IMR-90 (cell line): ENCODE results near the gene IGLL5. TPM values are rescaled to one million over a fixed set of nuclear protein-coding genes. Genes with fewer than 3 reads are reported as not detected.

Experiments
- ATAC-seq: fragments of 200-7000 bp; cut with Tn5 transposase; 2 replicates; pipeline ENCODE4 v1.9.1; 2020; ENCODE audit warnings: low read depth, mild to moderate bottlenecking, moderate library complexity
- BruUV-seq: library from RNA; stranded (reverse); fragments of 400-500 nt; replicated peaks from 2 replicates; lab custom pipeline; 2021; lab: Mats Ljungman, UMichigan
- CTCF ChIA-PET: fragments of 300-600 bp; formaldehyde crosslinking; extraction: SDS; loops from one replicate; lab custom pipeline; 2021; ENCODE audit warnings: antibody characterized with exemption; lab: Yijun Ruan, JAX
- POLR2A ChIA-PET: fragments of 300-600 bp; sonication (Branson Sonifier 250); formaldehyde crosslinking; loops from one replicate; lab custom pipeline; 2022; ENCODE audit warnings: antibody characterized with exemption; ENCODE audit not compliant: unreplicated experiment; lab: Charles Lee
- DNase-seq: peaks from one replicate; pipeline ENCODE4 v3.0.0; 2013
- H2AFZ ChIP-seq: replicated peaks from 2 replicates; pipeline ENCODE3; 2013; ENCODE audit warnings: low read length, mild to moderate bottlenecking; ENCODE audit not compliant: poor library complexity
- H2AK5ac ChIP-seq: 2 replicates; pipeline ENCODE4 v1.6.1; 2013; ENCODE audit warnings: low read depth, low read length, inconsistent platforms
- H2AK9ac ChIP-seq: replicated peaks from 2 replicates; pipeline ENCODE3; 2013; ENCODE audit warnings: mild to moderate bottlenecking, low read depth, low read length, moderate library complexity; ENCODE audit not compliant: poor library complexity
- H2BK120ac ChIP-seq: 2 replicates; pipeline ENCODE4 v1.6.1; 2013; ENCODE audit warnings: low read depth, low read length, inconsistent platforms
- H2BK15ac ChIP-seq: 3 replicates; pipeline ENCODE4 v1.6.1; 2013; ENCODE audit warnings: low read depth, low read length, inconsistent platforms
- H2BK20ac ChIP-seq: 2 replicates; pipeline ENCODE4 v1.6.1; 2013; ENCODE audit warnings: low read depth, mild to moderate bottlenecking, inconsistent platforms, low read length, moderate library complexity
- H2BK5ac ChIP-seq: 2 replicates; pipeline ENCODE4 v1.6.1; 2013; ENCODE audit warnings: mild to moderate bottlenecking, low read depth, low read length, inconsistent platforms; ENCODE audit not compliant: poor library complexity, severe bottlenecking
- H3K14ac ChIP-seq: replicated peaks from 2 replicates; pipeline ENCODE4 v1.6.1; 2013; ENCODE audit warnings: low read depth, low read length, inconsistent platforms
- H3K18ac ChIP-seq: 2 replicates; pipeline ENCODE4 v1.6.1; 2013; ENCODE audit warnings: low read depth, low read length, control low read depth
- H3K23ac ChIP-seq: 2 replicates; pipeline ENCODE4 v1.6.1; 2013; ENCODE audit warnings: low read depth, low read length, inconsistent platforms
- H3K27ac ChIP-seq: 2 replicates; pipeline ENCODE4 v1.5.1; 2013; ENCODE audit warnings: mild to moderate bottlenecking, control low read depth, low read length; ENCODE audit not compliant: insufficient read depth
- H3K27me3 ChIP-seq: 2 replicates; pipeline ENCODE4 v1.6.1; 2013; ENCODE audit warnings: low read length; ENCODE audit not compliant: control insufficient read depth, insufficient read depth
- H3K36me3 ChIP-seq: 2 replicates; pipeline ENCODE4 v1.6.1; 2013; ENCODE audit warnings: low read length, mixed read lengths; ENCODE audit not compliant: control insufficient read depth, insufficient read depth
- H3K4ac ChIP-seq: 2 replicates; pipeline ENCODE4 v1.6.1; 2013; ENCODE audit warnings: low read depth, low read length, inconsistent platforms
- H3K4me1 ChIP-seq: 2 replicates; pipeline ENCODE4 v1.6.1; 2013; ENCODE audit warnings: low read length, mixed read lengths; ENCODE audit not compliant: control insufficient read depth, insufficient read depth
- H3K4me2 ChIP-seq: 2 replicates; pipeline ENCODE4 v1.6.1; 2013; ENCODE audit warnings: low read depth, mild to moderate bottlenecking, control low read depth, low read length, moderate library complexity
- H3K4me3 ChIP-seq: 2 replicates; pipeline ENCODE4 v1.5.1; 2013; ENCODE audit warnings: low read depth, mild to moderate bottlenecking, control low read depth, low read length, moderate library complexity; ENCODE audit not compliant: insufficient read depth
- H3K56ac ChIP-seq: 2 replicates; pipeline ENCODE4 v1.6.1; 2013; ENCODE audit warnings: low read length, inconsistent platforms; ENCODE audit not compliant: insufficient read depth; ENCODE audit errors: extremely low read depth
- H3K79me1 ChIP-seq, 2 experiments: 2 replicates each; pipeline ENCODE4 v1.6.1; 2013; ENCODE audit warnings: low read length in 2 of 2, inconsistent platforms in 1 of 2, low read depth in 1 of 2
- H3K9ac ChIP-seq: 2 replicates; pipeline ENCODE4 v1.6.1; 2013; ENCODE audit warnings: low read depth, low read length, control low read depth
- H3K9me1 ChIP-seq: 2 replicates; pipeline ENCODE4 v1.6.1; 2013; ENCODE audit warnings: low read length, inconsistent platforms; ENCODE audit not compliant: insufficient read depth
- H3K9me3 ChIP-seq: 2 replicates; pipeline ENCODE4 v1.6.1; 2013; ENCODE audit warnings: low read length; ENCODE audit not compliant: control insufficient read depth, insufficient read depth
- H4K20me1 ChIP-seq: 2 replicates; pipeline ENCODE4 v1.6.1; 2013; ENCODE audit warnings: low read length, inconsistent platforms; ENCODE audit not compliant: insufficient read depth
- H4K5ac ChIP-seq: 2 replicates; pipeline ENCODE4 v1.6.1; 2013; ENCODE audit warnings: mild to moderate bottlenecking, low read depth, low read length, control low read depth
- H4K8ac ChIP-seq, 2 experiments: 2 replicates each; pipeline ENCODE4 v1.6.1; 2013; ENCODE audit warnings: low read depth in 2 of 2, low read length in 2 of 2, control low read depth in 1 of 2, inconsistent platforms in 1 of 2
- H4K91ac ChIP-seq: 2 replicates; pipeline ENCODE4 v1.6.1; 2013; ENCODE audit warnings: low read depth, low read length, inconsistent platforms; ENCODE audit not compliant: insufficient read depth
- BHLHE40 ChIP-seq: fragments of 150-350 bp; IDR thresholded peaks from 2 replicates; pipeline ENCODE4 v1.6.1; 2016; ENCODE audit warnings: mild to moderate bottlenecking, low read depth, low read length
- CEBPB ChIP-seq: IDR thresholded peaks from 2 replicates; pipeline ENCODE4 v1.6.1; 2012; ENCODE audit warnings: low read depth, low read length, improper control_type of control experiment
- CHD1 ChIP-seq: IDR thresholded peaks from 2 replicates; pipeline ENCODE4 v1.6.1; 2012; ENCODE audit warnings: low read depth, low read length, improper control_type of control experiment
- FOS ChIP-seq: fragments of 150-350 bp; IDR thresholded peaks from 2 replicates; pipeline ENCODE4 v1.6.1; 2016; ENCODE audit warnings: low read depth, low read length
- MAFK ChIP-seq: IDR thresholded peaks from 2 replicates; pipeline ENCODE4 v1.6.1; 2012; ENCODE audit warnings: low read depth, low read length, improper control_type of control experiment
- MAZ ChIP-seq: IDR thresholded peaks from 2 replicates; pipeline ENCODE4 v1.6.1; 2012; ENCODE audit warnings: low read depth, mild to moderate bottlenecking, low read length, improper control_type of control experiment, moderate library complexity, borderline replicate concordance
- MXI1 ChIP-seq: IDR thresholded peaks from 2 replicates; pipeline ENCODE4 v1.6.1; 2012; ENCODE audit warnings: low read depth, mild to moderate bottlenecking, low read length, moderate library complexity, borderline replicate concordance
- NFE2L2 ChIP-seq: fragments of 150-350 bp; IDR thresholded peaks from 2 replicates; pipeline ENCODE4 v1.6.1; 2016; ENCODE audit warnings: low read depth, mild to moderate bottlenecking, low read length
- POLR2A ChIP-seq: IDR thresholded peaks from 2 replicates; pipeline ENCODE4 v1.6.1; 2012; ENCODE audit warnings: mild to moderate bottlenecking, low read depth, low read length
- RAD21 ChIP-seq: IDR thresholded peaks from 2 replicates; pipeline ENCODE4 v1.6.1; 2012; ENCODE audit warnings: low read length, improper control_type of control experiment
- RCOR1 ChIP-seq: IDR thresholded peaks from 2 replicates; pipeline ENCODE4 v1.6.1; 2012; ENCODE audit warnings: mild to moderate bottlenecking, low read length, improper control_type of control experiment; ENCODE audit not compliant: insufficient replicate concordance
- RFX5 ChIP-seq: IDR thresholded peaks from 2 replicates; pipeline ENCODE4 v1.8.0; 2012; ENCODE audit warnings: low read depth, mild to moderate bottlenecking, low read length, moderate library complexity
- WGBS, 2 experiments: methylation state at CpG; one replicate each; pipeline versions ENCODE4 v1.1.5 to v1.1.7; 2013; ENCODE audit warnings: missing lambda C conversion rate in 2 of 2; ENCODE audit not compliant: insufficient read length in 1 of 2; ENCODE audit errors: extremely low coverage in 2 of 2; 5-methylcytosine and 5-hydroxymethylcytosine counted together
- dilution Hi-C: fragments of 300-500 bp; cut with HindIII; formaldehyde crosslinking; loops from one replicate; pipeline ENCODE4 v1.14.3; 2018; ENCODE audit warnings: low sequenced_read_pairs; ENCODE audit not compliant: unreplicated experiment
- in situ Hi-C: fragments of 300-500 bp; cut with MboI; formaldehyde crosslinking; loops from 3 replicates; pipeline ENCODE4 v1.14.3; 2019; ENCODE audit warnings: low sequenced_read_pairs, inconsistent platforms, mixed read lengths
- intact Hi-C: fragments of 100-400 bp; cut with micrococcal nuclease; formaldehyde crosslinking; loops from 2 replicates; pipeline ENCODE4 v1.10.0; 2022
- polyA plus RNA-seq, 3 experiments: library from polyadenylated mRNA; depleted of rRNA; stranded (reverse); fragments of >200 nt; gene quantifications; 2 replicates each; pipeline ENCODE4 v1.2.3, GENCODE V29; 2012; ENCODE audit warnings: low replicate concordance in 1 of 3
- total RNA-seq: library from RNA; depleted of rRNA; stranded (reverse); fragments of >200 nt; gene quantifications from 2 replicates; pipeline ENCODE4 v1.2.3, GENCODE V29; 2012
- TF ChIP-seq, protein P1 (sequence below): fragments of 150-350 bp; IDR thresholded peaks from 2 replicates; pipeline ENCODE4 v1.6.1; 2016; ENCODE audit warnings: low read depth, mild to moderate bottlenecking, low read length, moderate library complexity, borderline replicate concordance
- TF ChIP-seq, protein P2 (sequence below): conservative IDR thresholded peaks from 2 replicates; pipeline ENCODE4 v1.5.1; 2012; ENCODE audit warnings: mild to moderate bottlenecking, low read depth, low read length, improper control_type of control experiment
- TF ChIP-seq, protein P3 (sequence below): fragments of 150-350 bp; IDR thresholded peaks from 2 replicates; pipeline ENCODE4 v1.6.1; 2017; ENCODE audit warnings: mild to moderate bottlenecking, antibody characterized with exemption, low read length, low read depth

The IGLL5 gene
- total and polyA plus RNA-seq, 2 of the 4 experiments (the other 2 are of a cell fraction) = not detected

DNA sequence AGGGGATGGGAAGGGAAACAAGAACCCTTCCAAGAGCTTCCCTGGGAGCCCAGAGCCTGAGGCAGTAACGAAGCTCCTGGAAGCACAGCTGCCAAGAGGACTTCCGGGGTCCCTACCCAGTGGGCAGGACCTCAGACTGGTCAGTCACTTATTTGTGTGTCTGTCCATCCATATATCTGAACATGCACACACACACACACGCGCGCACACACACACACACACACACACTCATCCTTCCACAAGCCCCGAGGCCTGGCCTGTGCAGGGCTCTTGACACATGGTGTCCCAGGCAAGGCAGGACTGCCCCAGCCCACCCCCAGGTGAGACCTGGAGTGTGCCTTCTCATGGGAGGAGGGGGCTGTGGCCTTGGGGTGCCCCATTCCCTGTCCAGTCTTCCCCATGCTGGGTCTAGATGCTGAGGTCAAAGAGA is 44.9 kb downstream of the IGLL5 start:
- no peak overlapping the region for H3K4ac ChIP-seq
- no TSS peak for BruUV-seq
- no peak overlapping the region for H3K23ac ChIP-seq
- no peaks in the 10 kb centered on the region for H3K36me3 ChIP-seq
- H2AK9ac ChIP-seq = no peak overlapping the region
- H4K5ac ChIP-seq = no peak overlapping the region
- no peak overlapping the region for H2AFZ ChIP-seq
- H3K4me3 ChIP-seq = no peak overlapping the region
- H3K27ac ChIP-seq = no peak overlapping the region
- ChIA-PET POLR2A (no interaction called here), CTCF (no interaction called here)
- intact Hi-C loops (no loop called here), dilution Hi-C loops (no loop called here), in situ Hi-C loops (no loop called here)
- H2AK5ac ChIP-seq = no peak overlapping the region
- TF ChIP-seq MAFK (no peak), BHLHE40 (no peak), MAZ (no peak), FOS (no peak), CEBPB (no peak), MXI1 (no peak), RFX5 (no peak), CHD1 (no peak), RAD21 (no peak), POLR2A (no peak), NFE2L2 (no peak), RCOR1 (no peak)
- TF ChIP-seq, protein P1, sequence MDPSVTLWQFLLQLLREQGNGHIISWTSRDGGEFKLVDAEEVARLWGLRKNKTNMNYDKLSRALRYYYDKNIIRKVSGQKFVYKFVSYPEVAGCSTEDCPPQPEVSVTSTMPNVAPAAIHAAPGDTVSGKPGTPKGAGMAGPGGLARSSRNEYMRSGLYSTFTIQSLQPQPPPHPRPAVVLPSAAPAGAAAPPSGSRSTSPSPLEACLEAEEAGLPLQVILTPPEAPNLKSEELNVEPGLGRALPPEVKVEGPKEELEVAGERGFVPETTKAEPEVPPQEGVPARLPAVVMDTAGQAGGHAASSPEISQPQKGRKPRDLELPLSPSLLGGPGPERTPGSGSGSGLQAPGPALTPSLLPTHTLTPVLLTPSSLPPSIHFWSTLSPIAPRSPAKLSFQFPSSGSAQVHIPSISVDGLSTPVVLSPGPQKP = no peak
- TF ChIP-seq, protein P2, sequence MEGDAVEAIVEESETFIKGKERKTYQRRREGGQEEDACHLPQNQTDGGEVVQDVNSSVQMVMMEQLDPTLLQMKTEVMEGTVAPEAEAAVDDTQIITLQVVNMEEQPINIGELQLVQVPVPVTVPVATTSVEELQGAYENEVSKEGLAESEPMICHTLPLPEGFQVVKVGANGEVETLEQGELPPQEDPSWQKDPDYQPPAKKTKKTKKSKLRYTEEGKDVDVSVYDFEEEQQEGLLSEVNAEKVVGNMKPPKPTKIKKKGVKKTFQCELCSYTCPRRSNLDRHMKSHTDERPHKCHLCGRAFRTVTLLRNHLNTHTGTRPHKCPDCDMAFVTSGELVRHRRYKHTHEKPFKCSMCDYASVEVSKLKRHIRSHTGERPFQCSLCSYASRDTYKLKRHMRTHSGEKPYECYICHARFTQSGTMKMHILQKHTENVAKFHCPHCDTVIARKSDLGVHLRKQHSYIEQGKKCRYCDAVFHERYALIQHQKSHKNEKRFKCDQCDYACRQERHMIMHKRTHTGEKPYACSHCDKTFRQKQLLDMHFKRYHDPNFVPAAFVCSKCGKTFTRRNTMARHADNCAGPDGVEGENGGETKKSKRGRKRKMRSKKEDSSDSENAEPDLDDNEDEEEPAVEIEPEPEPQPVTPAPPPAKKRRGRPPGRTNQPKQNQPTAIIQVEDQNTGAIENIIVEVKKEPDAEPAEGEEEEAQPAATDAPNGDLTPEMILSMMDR = no peak
- TF ChIP-seq, protein P3, sequence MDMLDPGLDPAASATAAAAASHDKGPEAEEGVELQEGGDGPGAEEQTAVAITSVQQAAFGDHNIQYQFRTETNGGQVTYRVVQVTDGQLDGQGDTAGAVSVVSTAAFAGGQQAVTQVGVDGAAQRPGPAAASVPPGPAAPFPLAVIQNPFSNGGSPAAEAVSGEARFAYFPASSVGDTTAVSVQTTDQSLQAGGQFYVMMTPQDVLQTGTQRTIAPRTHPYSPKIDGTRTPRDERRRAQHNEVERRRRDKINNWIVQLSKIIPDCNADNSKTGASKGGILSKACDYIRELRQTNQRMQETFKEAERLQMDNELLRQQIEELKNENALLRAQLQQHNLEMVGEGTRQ = no peak
- H3K14ac ChIP-seq = no peak overlapping the region
- WGBS, 2 experiments = 60% methylated on average over 2 of the region's 6 CpGs; no CpG with 5 or more reads in 1 of the 2 experiments
- no peaks in the 10 kb centered on the region for H3K79me1 ChIP-seq
- H3K9ac ChIP-seq = no peak overlapping the region
- H3K9me1 ChIP-seq = no peaks in the 10 kb centered on the region
- peaks cover 4% of the 10 kb centered on the region for H3K27me3 ChIP-seq
- H2BK120ac ChIP-seq = no peak overlapping the region
- no peaks in the 10 kb centered on the region for H3K4me1 ChIP-seq
- H3K18ac ChIP-seq = no peak overlapping the region
- DNase-seq = no peak
- no peak overlapping the region for H4K8ac ChIP-seq
- no peak overlapping the region for H2BK20ac ChIP-seq
- no peak overlapping the region for H2BK5ac ChIP-seq
- H3K56ac ChIP-seq = no peak overlapping the region
- no peak overlapping the region for H2BK15ac ChIP-seq
- no peak overlapping the region for H3K4me2 ChIP-seq
- no peaks in the 10 kb centered on the region for H3K9me3 ChIP-seq
- no peaks in the 10 kb centered on the region for H4K20me1 ChIP-seq
- H4K91ac ChIP-seq = no peak overlapping the region
- no peak for ATAC-seq
